GM18519 (cell line): Measurements from ENCODE around the gene CACNG8.
"Not testable (repeated sequence)": the region's sequence is repeated elsewhere in the genome, so short reads cannot be mapped to it uniquely, and the experiment has no call there.

ENCODE experiments used
- ATAC-seq: cut with Tn5 transposase; IDR thresholded peaks from one replicate; pipeline ENCODE4 v1.9.1; 2021; ENCODE audit warnings: mild to moderate bottlenecking, moderate library complexity; ENCODE audit not compliant: unreplicated experiment, low FRiP score

The CACNG8 gene

DNA sequence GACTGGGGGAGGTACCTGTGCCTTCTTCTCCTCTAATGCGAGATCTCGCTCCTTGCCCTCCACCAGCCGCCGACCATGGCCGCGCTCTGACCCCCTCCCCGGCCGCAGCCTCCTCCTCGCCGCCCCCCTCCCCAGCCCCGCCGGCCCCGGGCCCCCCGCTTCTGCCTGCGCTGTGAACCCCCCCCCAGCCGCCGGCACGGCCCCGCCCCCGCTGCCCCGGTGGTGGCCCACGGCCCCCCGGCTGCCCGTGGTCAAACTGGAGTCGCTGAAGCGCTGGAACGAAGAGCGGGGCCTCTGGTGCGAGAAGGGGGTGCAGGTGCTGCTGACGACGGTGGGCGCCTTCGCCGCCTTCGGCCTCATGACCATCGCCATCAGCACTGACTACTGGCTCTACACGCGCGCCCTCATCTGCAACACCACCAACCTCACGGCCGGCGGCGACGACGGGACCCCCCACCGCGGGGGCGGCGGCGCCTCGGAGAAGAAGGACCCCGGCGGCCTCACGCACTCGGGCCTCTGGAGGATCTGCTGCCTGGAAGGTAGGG is at the start of gene CACNG8:
Gene CACNG8, plus strand, starts transcription at position 51 of the 545 bp plus-strand sequence.
- no peak for ATAC-seq

DNA sequence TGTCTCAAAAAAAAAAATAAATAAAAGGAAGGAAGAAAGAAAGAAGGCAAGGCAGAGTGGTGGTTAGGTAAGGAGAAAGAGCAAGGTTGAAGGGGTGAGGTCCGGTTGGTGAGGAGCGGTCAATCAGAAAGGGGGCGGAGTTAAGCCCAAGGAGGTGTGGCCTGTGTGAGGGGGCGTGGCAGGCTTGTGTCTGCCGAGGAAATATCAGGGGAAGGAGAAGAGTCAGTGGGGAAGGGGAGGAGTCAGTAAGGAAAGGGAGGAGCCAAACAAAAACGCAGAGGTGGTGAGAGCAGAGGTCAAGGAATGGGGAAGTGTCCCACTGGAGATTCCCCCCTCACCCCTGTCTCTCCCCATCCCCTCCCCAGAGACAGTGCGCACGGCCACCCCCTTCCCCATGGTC is 47.7 kb upstream of the CACNG8 start:
- ATAC-seq: no peak

DNA sequence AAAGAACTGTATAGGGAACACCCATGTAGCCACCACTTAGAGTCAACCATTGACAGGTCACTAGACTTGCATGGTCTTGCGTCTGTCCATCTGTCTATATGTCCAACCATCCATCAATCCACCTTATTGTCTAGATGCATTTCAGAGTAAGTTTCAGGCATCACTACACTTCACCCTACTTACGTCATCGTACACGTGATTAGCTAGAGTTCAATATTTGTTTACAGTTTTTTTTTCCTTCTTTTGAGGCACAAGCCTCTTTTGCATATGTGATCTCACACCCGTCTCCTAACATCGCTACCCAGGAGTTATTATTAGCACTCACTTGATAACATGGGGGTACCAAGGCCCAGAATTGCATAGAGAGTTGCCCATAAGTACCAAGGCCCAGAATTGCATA is 46.7 kb upstream of the CACNG8 start:
- no peak for ATAC-seq

DNA sequence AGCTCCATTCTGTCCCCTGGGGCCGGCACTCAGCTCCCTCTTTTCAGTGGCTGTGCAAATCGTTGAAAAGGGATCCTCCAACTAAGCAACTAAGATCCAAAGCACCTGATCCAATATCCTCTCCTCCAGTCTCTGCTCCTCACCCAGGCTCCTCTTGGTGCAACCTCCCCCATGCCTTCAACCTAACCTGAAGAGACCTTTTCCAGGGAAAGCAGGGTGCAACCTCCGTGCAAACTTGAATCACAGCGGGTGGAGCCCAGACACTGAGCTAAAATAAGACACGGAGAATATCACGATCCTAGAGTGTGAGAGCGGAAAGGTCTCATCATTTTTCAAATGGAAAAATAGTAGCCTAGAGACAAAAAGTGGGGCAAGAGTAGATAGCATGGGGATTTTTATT is 45.4 kb upstream of the CACNG8 start:
- ATAC-seq: no peak

DNA sequence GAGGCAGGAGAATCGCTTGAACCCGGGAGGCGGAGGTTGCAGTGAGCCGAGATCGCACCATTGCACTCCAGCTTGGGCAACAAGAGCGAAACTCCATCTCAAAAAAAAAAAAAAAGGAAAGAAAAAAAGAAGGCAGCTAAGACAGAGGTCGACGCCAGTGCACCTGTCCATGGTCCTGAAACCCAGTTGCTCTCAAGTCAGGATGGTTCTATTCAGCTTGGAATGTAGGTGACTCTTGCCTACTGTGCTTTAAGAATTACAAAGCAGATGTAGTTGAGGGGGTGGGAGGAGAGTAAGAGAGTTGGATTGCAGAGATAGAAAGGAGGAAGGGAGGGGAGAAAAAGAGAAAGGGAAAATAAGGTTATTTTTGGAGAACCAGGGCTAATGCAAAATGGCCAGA is 35.0 kb upstream of the CACNG8 start:
- no peak for ATAC-seq

DNA sequence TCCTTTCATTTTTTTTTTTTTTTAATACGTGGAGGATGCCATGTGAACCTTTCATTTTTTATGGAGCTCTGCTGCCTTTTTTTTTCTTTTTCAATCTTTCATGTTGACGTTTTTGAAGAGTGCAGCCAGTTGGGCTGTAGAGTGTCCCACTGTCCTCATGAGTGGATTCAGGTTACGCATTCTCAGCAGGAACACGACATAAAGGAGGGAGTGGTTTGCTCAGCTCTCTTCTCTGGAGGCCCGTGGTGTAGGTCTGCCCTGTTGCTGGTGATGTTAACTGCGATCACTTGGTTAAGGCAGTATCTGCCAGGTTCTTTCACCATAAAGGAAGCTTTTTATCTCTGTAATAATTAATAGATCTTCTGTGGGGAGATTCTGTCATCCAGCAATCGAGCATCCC is 26.7 kb upstream of the CACNG8 start:
- ATAC-seq: no peak

DNA sequence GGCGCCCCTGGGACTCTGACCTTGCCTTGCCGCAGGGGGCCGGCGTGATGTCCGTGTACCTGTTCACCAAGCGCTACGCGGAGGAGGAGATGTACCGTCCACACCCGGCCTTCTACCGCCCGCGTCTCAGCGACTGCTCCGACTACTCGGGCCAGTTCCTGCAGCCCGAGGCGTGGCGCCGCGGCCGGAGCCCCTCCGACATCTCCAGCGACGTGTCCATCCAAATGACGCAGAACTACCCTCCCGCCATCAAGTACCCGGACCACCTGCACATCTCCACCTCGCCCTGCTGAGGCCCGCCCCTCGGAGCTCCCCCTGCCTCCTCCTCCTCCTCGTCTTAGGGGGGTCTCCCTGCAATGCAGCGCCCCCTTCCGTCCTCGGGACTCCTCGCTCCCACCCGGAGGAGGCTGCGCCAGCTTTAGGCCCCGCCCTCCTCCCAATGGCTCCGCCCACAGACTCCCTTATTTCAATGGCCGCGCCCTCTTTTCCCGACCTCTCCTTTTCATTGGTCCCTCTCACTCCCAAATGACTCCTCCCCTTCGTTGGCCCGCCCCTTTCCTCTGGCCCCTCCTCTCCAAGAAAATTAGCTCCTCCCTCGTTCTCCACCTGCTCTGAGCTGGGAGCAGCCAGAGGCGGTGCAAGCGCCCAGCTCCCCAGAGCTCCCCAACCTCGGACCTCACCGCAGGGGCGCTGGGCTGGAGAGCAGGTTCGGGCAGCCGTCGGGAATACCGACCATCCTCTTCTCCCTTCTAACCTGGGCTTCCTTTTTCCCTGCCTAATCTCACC is 20.5 kb upstream of the CACNG8 start:
- no peak for ATAC-seq

DNA sequence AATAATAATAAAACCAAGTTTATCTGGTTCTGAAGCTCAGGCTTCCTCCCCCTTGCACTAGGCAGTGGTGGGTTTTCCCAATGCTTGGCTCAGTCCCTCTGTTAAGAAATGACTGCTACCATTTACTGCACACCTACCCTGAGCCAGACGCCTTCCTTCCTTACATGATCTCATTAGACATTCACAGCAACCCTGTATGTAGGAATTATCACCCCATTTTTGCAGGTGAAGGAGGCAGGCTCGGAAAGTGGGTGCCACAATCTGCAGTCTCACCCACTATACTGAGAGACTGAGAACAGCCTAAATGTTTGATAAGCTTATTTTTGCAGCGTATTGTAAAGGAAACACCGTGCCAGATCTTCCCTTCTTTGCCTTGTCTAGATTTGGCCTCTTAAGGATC is 18.3 kb upstream of the CACNG8 start:
- ATAC-seq: no peak

DNA sequence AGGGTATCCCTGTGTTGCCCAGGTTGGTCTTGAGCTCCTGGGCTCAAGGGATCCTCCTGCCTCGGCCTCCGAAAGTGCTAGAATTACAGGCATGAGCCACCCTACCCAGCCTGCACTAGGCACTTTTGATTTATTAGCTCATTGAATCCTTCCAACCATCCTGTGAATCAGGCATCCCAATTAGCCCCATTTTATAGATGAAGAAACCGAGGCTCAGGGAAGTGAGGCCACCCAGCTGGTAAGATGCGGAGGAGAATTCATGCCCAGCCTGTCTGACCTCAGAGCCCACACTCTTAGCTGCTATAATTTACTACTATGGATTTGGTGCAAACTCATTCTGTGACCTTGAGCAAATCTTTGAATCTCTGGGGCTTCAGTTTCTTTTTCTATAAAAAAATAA is 17.8 kb upstream of the CACNG8 start:
- ATAC-seq: no peak

DNA sequence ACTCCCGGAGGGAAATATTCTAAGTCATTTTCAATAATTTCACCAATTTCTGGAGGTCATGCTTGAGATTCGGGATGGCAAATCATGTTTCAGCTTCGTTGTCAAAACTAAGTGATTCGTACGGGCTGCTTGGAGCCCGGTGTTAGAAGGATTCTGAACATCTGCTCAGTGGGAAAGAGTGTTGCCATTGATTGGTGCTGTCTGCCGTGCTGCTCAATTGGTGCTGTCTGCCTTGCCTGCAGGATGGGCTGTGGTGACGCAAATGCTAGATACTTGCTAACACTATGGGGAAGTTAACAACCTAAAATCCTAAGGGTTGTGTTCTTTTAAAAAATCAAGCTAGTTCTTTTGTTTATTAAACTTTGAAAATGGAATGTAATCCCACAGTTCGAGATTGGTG is 17.3 kb upstream of the CACNG8 start:
- ATAC-seq: no peak

DNA sequence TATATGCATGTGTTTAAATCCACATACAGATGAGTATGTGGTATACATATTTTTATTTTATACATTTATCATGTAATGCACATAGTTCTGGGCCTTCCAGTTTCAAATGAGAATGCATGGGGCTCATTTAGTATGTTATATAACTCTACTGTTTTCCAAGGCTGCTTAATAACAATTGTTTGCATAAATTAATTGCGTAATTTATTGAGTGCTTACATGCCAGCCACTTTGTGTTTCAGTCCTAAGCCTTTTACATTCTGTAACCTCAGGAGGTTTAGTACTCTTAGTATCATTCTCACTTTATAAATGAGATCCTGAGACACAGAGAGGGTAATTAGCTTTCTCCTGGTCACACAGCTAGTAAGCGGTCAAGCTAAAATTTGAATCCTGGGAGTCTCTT is 16.7 kb upstream of the CACNG8 start:
- ATAC-seq: no peak

DNA sequence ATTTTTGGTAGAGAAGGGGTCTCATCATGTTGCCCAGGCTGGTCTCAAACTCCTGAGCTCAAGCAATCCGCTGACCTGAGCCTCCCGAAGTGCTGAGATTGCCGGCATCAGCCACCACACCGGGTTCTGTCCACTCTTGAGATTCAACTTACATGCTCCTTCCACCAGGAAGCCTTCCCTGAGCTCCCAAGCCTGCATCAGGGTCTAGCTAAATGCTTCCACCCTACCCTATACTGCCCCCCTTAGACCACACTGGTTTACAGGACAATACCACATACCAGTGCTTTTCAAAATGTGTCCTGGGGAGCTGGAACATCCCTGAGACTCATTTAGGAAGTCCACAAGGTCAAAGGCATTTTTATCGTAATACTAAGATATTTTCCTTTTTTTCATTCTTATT is 15.1 kb upstream of the CACNG8 start:
- no peak for ATAC-seq

DNA sequence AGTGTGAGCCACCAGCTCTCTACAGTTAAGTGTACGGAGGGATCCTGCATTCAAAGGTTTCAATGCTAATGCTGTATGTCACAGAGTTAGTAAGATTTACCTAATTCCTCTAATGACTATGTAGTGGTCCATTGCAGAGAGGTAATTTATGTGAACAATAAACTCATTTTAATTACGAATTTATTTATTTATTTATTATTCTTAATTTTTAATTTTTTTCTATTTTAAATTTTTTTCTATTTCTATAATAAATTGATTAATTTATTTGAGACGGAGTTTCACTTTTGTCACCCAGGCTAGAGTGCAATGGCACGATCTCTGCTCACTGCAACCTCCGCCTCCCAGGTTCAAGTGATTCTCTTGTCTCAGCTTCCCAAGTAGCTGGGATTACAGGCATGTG is 14.1 kb upstream of the CACNG8 start:
- not testable (repeated sequence) for ATAC-seq

DNA sequence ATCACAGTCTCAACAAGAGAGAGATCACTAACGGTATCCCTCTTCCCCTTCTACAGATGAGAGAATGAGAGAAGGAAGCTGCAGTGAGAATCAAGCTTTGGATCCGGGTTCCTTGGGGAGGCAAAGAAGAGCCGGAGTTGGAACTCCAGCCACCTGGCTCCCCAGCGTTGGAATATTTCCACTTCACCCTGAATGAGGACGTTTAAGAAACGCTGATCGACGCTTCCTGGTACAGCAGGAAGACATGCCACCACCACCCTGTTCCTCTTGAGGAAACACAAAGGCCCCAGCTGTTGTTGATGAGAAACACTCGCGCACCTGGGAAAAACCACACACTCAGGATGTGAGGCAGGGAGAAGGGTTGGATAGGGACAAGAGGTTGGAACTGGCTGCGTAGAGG is 11.3 kb upstream of the CACNG8 start:
- ATAC-seq: no peak

DNA sequence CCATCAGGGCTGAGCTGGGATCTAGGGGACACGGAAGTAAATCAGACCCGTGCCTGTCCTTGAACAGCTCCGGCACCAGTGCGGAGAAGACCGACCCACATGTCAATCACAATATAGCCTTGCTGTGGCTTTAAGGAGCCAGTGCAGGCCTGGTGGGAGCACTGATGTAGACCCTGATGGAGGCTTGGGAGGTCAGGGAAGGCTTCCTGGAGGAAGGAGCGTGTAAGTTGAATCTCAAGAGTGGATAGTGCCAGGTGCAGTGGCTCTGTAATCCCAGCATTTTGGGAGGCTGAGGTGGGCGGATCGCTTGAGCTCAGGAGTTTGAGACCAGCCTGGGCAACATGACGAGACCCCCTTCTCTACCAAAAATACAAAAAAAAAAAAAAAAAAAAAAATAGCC is 10.8 kb upstream of the CACNG8 start:
- no peak for ATAC-seq

DNA sequence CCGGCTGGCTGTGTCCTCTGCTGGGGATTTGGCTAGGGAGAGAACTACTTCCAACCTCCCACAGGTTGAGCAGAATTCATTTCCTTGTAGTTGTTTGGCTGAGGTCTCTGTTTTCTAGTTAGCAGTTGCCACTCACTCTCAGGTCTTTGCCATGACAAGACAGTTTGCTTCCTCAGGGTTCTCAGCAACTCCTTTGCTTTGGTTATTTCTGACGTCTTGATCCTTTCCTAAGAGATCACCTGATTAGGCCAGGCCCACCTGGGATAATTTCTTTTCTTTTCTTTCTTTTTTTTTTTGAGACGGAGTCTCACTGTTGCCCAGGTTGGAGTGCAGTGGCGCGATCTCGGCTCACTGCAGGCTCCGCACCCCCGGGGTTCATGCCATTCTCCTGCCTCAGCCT is 9.4 kb upstream of the CACNG8 start:
- ATAC-seq: no peak

DNA sequence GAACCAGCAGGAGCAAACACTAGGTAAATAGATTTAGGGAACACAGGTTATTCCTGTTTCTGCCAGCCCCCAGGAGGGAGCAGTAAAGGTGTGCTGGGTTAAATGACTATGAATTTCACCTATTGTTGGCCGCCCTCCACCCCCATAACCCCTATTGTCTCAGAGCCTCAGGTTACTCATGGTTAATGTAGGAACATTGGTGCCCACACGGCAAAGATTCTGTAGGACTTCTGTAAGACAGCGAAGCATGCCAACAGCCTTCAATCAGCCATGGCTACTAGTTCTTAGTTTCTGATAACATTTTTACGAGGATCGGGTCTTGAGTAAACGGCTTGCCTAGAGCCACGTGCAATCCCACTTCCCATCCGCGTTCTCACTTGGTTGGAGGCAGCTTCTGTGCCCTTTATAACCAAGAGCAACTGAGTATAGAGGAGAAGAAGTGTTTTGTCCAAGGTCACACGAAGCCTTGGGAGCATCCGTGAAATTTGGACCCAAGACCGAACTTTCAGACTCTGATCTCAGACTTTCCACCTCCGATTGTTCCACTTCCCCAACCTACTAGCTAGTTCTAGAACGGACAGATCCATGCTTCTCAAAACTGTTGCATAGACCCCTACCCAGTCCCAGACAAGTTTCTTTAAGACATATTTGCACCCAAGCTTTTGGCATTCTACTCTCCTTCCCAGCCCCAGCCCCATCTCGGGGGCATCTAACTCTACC is 5.1 kb upstream of the CACNG8 start:
- ATAC-seq: no peak

DNA sequence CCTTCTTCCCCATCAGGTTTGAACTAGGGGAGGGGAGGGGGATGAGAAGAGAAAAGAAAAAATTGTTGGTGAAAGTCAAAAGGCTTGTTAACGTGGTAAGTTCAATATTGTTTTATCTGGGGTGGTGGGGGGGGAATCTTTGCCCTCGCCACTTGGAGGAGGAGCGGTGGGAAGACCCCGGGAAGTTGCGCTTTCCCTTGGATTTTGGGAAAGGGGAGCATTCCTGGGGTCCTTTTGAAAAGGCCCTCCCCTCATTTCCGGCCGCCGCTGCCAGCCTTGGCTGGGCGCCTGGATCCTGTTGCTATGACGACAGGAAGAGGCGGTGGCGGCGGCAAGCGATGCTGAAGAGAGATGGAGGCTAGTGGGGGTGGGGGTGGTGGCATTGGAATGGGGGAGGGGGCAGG is 4.6 kb upstream of the CACNG8 start:
- no peak for ATAC-seq

DNA sequence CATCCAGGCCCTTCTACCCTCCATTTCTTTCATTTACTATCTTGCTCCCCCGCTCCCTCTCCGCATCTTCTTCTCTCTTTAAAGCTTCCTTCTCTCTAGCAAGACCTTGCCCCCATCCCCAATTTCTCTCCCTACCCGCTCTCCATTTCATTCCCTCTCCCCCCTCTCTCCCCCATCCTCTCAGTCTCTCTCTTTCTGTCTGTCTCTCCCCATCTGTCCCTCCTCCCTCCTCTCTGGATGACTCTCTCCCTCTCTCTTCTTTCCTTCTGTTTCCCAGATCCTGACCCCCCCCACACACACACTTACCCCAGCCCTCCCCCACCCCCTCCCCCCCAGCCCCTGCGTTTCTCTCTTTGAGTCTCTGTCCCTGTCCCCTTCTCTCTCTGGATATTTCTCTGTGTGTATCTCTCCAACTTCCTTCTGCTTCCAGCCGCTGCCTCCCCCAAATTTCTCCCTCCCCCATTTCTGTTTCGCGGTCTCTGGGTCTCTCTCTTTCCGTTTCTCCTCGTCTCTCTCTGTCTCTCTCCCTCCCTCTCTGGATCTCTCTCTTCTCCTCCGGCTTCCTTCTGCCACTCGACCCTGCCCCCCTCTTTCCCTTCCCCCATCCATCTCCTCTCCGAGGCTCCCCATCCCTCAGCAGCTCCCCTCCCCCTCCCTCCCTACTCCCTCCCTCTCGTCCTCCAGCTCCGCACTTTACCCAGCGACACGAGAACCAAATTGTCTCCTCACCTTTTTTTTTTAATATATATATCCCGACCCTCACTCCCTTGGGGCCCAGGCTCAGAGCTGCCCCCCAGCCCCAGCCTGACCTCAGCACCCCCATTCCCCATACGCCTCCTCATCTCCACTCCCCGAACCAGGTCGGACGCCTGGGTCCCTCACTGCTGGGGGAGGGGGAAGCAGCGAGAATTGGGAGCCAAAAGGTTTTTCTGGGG is 3.6 kb upstream of the CACNG8 start:
- ATAC-seq: no peak

DNA sequence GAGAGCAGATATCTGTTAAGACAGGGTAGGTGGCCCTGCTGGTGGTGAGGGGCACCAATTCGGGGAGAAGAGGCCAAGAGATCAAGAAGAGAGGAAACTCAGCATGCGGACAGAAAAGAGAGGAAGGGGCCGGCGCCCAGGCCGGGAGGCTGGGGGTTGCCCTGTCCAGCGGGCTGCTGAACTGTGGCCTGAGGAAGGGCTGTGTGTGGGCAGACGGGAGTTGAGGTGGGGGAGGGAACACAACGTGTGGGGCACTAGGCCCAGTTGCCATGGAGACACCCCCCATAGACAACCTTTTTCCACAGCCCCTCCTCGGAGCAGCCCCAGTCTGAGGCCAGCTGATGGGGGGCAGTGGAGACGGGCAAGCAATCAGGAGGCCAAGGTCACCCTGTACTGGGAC is 2.5 kb upstream of the CACNG8 start:
- no peak for ATAC-seq

DNA sequence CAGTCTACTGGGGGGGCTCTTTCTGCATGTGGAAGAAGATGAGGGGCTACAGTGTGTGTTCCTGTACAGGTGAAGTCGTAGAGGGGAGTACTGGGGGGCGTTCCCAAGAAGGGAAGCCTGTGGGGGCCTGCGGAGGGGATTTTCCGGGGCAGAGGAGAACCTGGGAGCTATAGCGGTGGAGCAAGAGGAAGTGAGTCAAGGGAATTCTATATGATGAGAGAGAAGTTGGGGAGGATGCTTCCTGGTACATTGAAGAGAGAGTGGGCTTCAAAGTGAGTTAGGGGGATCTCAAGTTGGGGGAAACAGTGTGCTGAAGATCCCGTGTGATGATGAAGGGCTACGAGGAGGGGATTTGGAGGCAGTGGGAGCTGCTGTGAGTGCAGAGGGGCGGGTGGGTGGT is 1.9 kb upstream of the CACNG8 start:
- ATAC-seq: no peak
